Loucy (cell line): Measurements from ENCODE around the gene PLCH1.

Experiments used
- CTCF ChIP-seq: fragments of 200-600 bp; sonication (generic); conservative IDR thresholded peaks from 2 replicates; pipeline ENCODE4 v1.5.1; 2014; ENCODE audit warnings: mild to moderate bottlenecking, antibody characterized with exemption, low read length
- EZH2phosphoT487 ChIP-seq: fragments of 200-600 bp; IDR thresholded peaks from 2 replicates; pipeline ENCODE4 v1.6.1; 2018; ENCODE audit warnings: antibody characterized with exemption, mild to moderate bottlenecking, moderate library complexity, borderline replicate concordance

GRCh38 chr3:155738580-155739076 is 6.2 kb downstream of the PLCH1 start:
- TF ChIP-seq EZH2phosphoT487 (no peak), CTCF (no peak)
